ENCODE results near the gene PDE3B.
"Not testable (repeated sequence)": the region's sequence is repeated elsewhere in the genome, so short reads cannot be mapped to it uniquely, and the experiment has no call there.

Gene PDE3B

GRCh38 chr11:14882196-14882595, 238.6 kb downstream of the PDE3B start:
- TF ChIP-seq CTCF (IDR thresholded peaks at IDR 0.05; ENCODE audit: extremely low read depth, missing control alignments) = no peak
- DNase-seq (ENCODE audit: low spot score) = no peak

GRCh38 chr11:14883683-14884082, 240.1 kb downstream of the PDE3B start:
- DNase-seq (ENCODE audit: low spot score) = not testable (repeated sequence)

- DNase-seq (ENCODE audit: low spot score) = no peak
- TF ChIP-seq CTCF (IDR thresholded peaks at IDR 0.05; ENCODE audit: extremely low read depth, missing control alignments) = no peak
These were observed 241.2 kb downstream of the PDE3B start for GRCh38 chr11:14884667-14885273.

GRCh38 chr11:14886513-14886912, 242.9 kb downstream of the PDE3B start:
- TF ChIP-seq CTCF (IDR thresholded peaks at IDR 0.05; ENCODE audit: extremely low read depth, missing control alignments) = no peak
- DNase-seq (ENCODE audit: low spot score) = no peak

- peak; percentile 83 for DNase-seq (ENCODE audit: low spot score)
- no peak for TF ChIP-seq CTCF (IDR thresholded peaks at IDR 0.05; ENCODE audit: extremely low read depth, missing control alignments)
These were observed 247.8 kb downstream of the PDE3B start for GRCh38 chr11:14891143-14892035.

- DNase-seq (ENCODE audit: low spot score) = peak; percentile 93
- no peak for TF ChIP-seq CTCF (IDR thresholded peaks at IDR 0.05; ENCODE audit: extremely low read depth, missing control alignments)
These were observed 248.5 kb downstream of the PDE3B start, which contains the start of gene CYP2R1 for GRCh38 chr11:14892036-14892556. TSS of gene CYP2R1 (minus strand) at chr11:14892231. CDS start at chr11:14892205, 26 bp downstream.

GRCh38 chr11:14892577-14892976, 249.0 kb downstream of the PDE3B start:
- no peak for TF ChIP-seq CTCF (IDR thresholded peaks at IDR 0.05; ENCODE audit: extremely low read depth, missing control alignments)
- DNase-seq (ENCODE audit: low spot score) = no peak
